OCI-LY7 (cell line): ENCODE measurements around the gene ICOS.

ENCODE experiments used
- EZH2phosphoT487 ChIP-seq: fragments of 200-600 bp; sonication (generic); IDR thresholded peaks from 2 replicates; pipeline ENCODE4 v1.6.1; 2018; ENCODE audit warnings: low read depth, borderline replicate concordance, mild to moderate bottlenecking, mixed run types, antibody characterized with exemption, low read length, moderate library complexity, mixed read lengths
- TF ChIP-seq, protein P1 (sequence below): fragments of 200-600 bp; sonication (generic); conservative IDR thresholded peaks from 2 replicates; pipeline ENCODE4 v1.5.1; 2014; ENCODE audit warnings: mild to moderate bottlenecking, antibody characterized with exemption, low read length, moderate library complexity, mixed read lengths

GRCh38 chr2:203972066-203972465, 35.5 kb downstream of the ICOS start:
- TF ChIP-seq, protein P1, sequence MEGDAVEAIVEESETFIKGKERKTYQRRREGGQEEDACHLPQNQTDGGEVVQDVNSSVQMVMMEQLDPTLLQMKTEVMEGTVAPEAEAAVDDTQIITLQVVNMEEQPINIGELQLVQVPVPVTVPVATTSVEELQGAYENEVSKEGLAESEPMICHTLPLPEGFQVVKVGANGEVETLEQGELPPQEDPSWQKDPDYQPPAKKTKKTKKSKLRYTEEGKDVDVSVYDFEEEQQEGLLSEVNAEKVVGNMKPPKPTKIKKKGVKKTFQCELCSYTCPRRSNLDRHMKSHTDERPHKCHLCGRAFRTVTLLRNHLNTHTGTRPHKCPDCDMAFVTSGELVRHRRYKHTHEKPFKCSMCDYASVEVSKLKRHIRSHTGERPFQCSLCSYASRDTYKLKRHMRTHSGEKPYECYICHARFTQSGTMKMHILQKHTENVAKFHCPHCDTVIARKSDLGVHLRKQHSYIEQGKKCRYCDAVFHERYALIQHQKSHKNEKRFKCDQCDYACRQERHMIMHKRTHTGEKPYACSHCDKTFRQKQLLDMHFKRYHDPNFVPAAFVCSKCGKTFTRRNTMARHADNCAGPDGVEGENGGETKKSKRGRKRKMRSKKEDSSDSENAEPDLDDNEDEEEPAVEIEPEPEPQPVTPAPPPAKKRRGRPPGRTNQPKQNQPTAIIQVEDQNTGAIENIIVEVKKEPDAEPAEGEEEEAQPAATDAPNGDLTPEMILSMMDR = no peak
- no peak for TF ChIP-seq EZH2phosphoT487
